MM.1S (cell line): Measurements from ENCODE around the gene FGGY.

Experiments used
- DNase-seq: peaks from one replicate; pipeline ENCODE4 v3.0.0-alpha.2; 2015
- H2AFZ ChIP-seq: fragments of 300-600 bp; sonication (generic); 2 replicates; pipeline ENCODE4 v1.6.0; 2016; ENCODE audit warnings: antibody characterized with exemption, low read length
- H3F3A ChIP-seq: fragments of 300-600 bp; sonication (generic); 2 replicates; pipeline ENCODE4 v1.6.1; 2016; ENCODE audit warnings: mild to moderate bottlenecking, antibody characterized with exemption, low read length, moderate library complexity, mixed read lengths; ENCODE audit not compliant: insufficient read depth
- H3K27ac ChIP-seq: fragments of 300-600 bp; sonication (generic); 2 replicates; pipeline ENCODE4 v1.5.1; 2016; ENCODE audit warnings: mild to moderate bottlenecking, low read length
- H3K27me3 ChIP-seq: fragments of 300-600 bp; sonication (generic); replicated peaks from 2 replicates; pipeline ENCODE4 v1.6.0; 2016; ENCODE audit warnings: low read length; ENCODE audit not compliant: insufficient read depth
- H3K36me3 ChIP-seq: fragments of 300-600 bp; sonication (generic); replicated peaks from 2 replicates; pipeline ENCODE4 v1.6.1; 2016; ENCODE audit warnings: mild to moderate bottlenecking, low read length, mixed read lengths; ENCODE audit not compliant: insufficient read depth
- H3K4me1 ChIP-seq: fragments of 300-600 bp; sonication (generic); 2 replicates; pipeline ENCODE4 v1.6.1; 2016; ENCODE audit warnings: low read length, mixed read lengths
- H3K4me2 ChIP-seq: fragments of 300-600 bp; sonication (generic); 2 replicates; pipeline ENCODE4 v1.6.0; 2016; ENCODE audit warnings: low read depth, low read length
- H3K4me3 ChIP-seq: fragments of 300-600 bp; sonication (generic); 2 replicates; pipeline ENCODE4 v1.5.1; 2016; ENCODE audit warnings: low read length, mixed read lengths
- H3K79me2 ChIP-seq: fragments of 300-600 bp; sonication (generic); 2 replicates; pipeline ENCODE4 v1.6.1; 2016; ENCODE audit warnings: mixed run types, low read length, mixed read lengths
- H3K9ac ChIP-seq: fragments of 300-600 bp; sonication (generic); 2 replicates; pipeline ENCODE4 v1.6.1; 2016; ENCODE audit warnings: low read length, mixed read lengths
- H3K9me2 ChIP-seq: fragments of 300-600 bp; sonication (generic); replicated peaks from 2 replicates; pipeline ENCODE4 v1.6.1; 2016; ENCODE audit warnings: mild to moderate bottlenecking, low read length, mixed read lengths; ENCODE audit not compliant: insufficient read depth
- H3K9me3 ChIP-seq: fragments of 300-600 bp; sonication (generic); replicated peaks from 2 replicates; pipeline ENCODE4 v1.6.1; 2016; ENCODE audit warnings: mild to moderate bottlenecking, low read length, mixed read lengths; ENCODE audit not compliant: insufficient read depth
- H4K20me1 ChIP-seq: fragments of 300-600 bp; sonication (generic); 2 replicates; pipeline ENCODE4 v1.6.1; 2016; ENCODE audit warnings: mild to moderate bottlenecking, low read length, moderate library complexity, mixed read lengths; ENCODE audit not compliant: insufficient read depth
- EZH2 ChIP-seq: fragments of 300-600 bp; sonication (generic); optimal IDR thresholded peaks from 2 replicates; pipeline ENCODE3; 2017; ENCODE audit warnings: low read depth, mild to moderate bottlenecking, antibody characterized with exemption, low read length, mixed read lengths
- EZH2phosphoT487 ChIP-seq: fragments of 300-600 bp; sonication (generic); IDR thresholded peaks from 2 replicates; pipeline ENCODE4 v1.6.1; 2018; ENCODE audit warnings: antibody characterized with exemption, low read length
- TF ChIP-seq, protein P1 (sequence below): fragments of 300-600 bp; sonication (generic); IDR thresholded peaks from 2 replicates; pipeline ENCODE4 v1.5.1; 2016; ENCODE audit warnings: antibody characterized with exemption, low read length, mixed read lengths

Gene FGGY

DNA sequence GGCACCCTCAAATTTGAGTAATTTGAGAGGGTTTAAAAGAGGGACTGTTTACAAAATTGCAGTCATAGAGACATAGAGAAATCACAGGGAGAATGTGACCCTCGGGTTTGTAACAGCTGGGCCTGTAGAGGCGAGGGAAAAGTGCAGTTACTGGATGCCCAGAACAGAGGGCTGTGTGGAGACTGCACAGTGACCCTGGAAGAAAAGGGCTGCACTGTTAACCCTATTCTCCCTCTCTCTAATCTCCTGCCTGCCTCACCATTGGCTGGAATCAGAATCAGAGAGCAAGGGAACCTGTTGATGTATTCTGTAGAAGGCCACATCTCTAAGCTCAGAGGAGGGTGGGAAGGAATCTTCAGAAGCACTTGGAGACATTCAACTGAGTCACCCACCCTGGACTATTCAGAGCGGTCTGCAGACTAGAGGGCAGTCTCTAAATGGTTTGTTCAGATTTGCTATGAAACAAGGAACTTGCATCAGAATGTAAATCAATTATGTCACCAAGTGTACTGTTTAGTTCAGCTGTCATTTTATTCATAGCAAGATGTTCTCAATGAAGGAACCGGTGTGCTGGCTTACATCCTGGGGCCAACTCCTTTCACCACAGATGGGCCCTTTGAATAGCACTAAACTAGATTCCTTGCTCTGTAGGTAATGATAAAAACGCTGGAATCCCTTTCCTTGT is 385.6 kb downstream of the FGGY start:
- no peak for TF ChIP-seq EZH2
- Histone ChIP-seq H3K9ac (no peak overlapping the region), H3K9me3 (no peaks in the 10 kb centered on the region), H3K4me1 (no peaks in the 10 kb centered on the region), H3K36me3 (no peaks in the 10 kb centered on the region), H2AFZ (no peak overlapping the region), H4K20me1 (no peaks in the 10 kb centered on the region), H3K4me3 (no peak overlapping the region), H3K79me2 (no peaks in the 10 kb centered on the region), H3K27me3 (no peaks in the 10 kb centered on the region), H3F3A (no peaks in the 10 kb centered on the region), H3K27ac (no peak overlapping the region), H3K4me2 (no peak overlapping the region), H3K9me2 (no peaks in the 10 kb centered on the region)
- no peak for DNase-seq

DNA sequence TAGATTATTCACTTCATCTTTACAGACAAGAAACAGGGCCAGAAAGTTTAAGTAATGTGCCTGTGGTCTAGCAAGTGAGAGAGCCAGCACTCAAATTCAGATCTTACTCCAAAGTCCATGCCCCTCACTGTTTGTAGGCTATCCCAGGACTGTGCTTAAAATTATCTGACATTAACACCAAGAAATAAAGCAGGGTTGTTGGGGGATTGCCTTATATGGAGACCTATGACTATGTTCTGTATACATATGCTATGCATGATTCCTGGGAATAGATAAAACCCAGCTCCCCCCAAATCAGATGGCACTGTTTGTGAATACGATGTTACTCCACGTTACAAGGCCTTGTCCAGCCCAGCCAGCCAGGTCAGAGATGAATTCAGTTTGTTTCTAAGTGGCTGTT is 386.3 kb downstream of the FGGY start:
- no peaks in the 10 kb centered on the region for H4K20me1 ChIP-seq
- no peak for DNase-seq
- H3K9me3 ChIP-seq: no peaks in the 10 kb centered on the region
- H3K27me3 ChIP-seq: no peaks in the 10 kb centered on the region
- H3K9me2 ChIP-seq: no peaks in the 10 kb centered on the region
- no peaks in the 10 kb centered on the region for H3K79me2 ChIP-seq
- no peaks in the 10 kb centered on the region for H3F3A ChIP-seq
- no peak overlapping the region for H3K4me3 ChIP-seq
- H3K4me1 ChIP-seq: no peaks in the 10 kb centered on the region
- TF ChIP-seq EZH2phosphoT487: no peak
- TF ChIP-seq EZH2: no peak
- TF ChIP-seq, protein P1, sequence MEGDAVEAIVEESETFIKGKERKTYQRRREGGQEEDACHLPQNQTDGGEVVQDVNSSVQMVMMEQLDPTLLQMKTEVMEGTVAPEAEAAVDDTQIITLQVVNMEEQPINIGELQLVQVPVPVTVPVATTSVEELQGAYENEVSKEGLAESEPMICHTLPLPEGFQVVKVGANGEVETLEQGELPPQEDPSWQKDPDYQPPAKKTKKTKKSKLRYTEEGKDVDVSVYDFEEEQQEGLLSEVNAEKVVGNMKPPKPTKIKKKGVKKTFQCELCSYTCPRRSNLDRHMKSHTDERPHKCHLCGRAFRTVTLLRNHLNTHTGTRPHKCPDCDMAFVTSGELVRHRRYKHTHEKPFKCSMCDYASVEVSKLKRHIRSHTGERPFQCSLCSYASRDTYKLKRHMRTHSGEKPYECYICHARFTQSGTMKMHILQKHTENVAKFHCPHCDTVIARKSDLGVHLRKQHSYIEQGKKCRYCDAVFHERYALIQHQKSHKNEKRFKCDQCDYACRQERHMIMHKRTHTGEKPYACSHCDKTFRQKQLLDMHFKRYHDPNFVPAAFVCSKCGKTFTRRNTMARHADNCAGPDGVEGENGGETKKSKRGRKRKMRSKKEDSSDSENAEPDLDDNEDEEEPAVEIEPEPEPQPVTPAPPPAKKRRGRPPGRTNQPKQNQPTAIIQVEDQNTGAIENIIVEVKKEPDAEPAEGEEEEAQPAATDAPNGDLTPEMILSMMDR: no peak
- no peak overlapping the region for H2AFZ ChIP-seq
- H3K36me3 ChIP-seq: no peaks in the 10 kb centered on the region
- H3K27ac ChIP-seq: no peak overlapping the region
- H3K4me2 ChIP-seq: no peak overlapping the region
- no peak overlapping the region for H3K9ac ChIP-seq

DNA sequence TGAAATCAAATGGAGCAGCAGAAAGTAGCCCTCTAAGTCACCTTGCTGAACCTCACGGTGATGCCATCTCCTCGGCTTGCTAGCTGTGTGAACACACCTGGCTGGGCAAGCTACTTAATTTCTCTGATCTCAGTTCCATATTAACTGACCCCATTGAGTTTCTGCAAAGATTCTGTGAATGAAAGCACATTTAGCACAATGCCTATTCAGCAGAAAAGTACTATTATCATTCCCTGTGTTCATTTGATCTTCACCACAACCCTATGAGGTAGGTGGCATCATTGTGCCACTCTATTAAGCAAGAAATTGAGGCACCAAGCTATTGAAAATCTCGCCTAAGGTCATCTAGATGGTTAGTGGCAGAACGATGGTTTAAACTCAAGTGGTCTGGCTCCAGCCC is 387.8 kb downstream of the FGGY start:
- no peak overlapping the region for H3K9ac ChIP-seq
- H3K27me3 ChIP-seq: no peaks in the 10 kb centered on the region
- no peaks in the 10 kb centered on the region for H3K36me3 ChIP-seq
- no peak overlapping the region for H3K4me3 ChIP-seq
- H3K9me2 ChIP-seq: no peaks in the 10 kb centered on the region
- no peaks in the 10 kb centered on the region for H3K9me3 ChIP-seq
- no peak for TF ChIP-seq EZH2
- TF ChIP-seq, protein P1: no peak
- no peak for TF ChIP-seq EZH2phosphoT487
- no peaks in the 10 kb centered on the region for H4K20me1 ChIP-seq
- H3K4me1 ChIP-seq: no peaks in the 10 kb centered on the region
- no peaks in the 10 kb centered on the region for H3K79me2 ChIP-seq
- H2AFZ ChIP-seq: no peak overlapping the region
- H3F3A ChIP-seq: no peaks in the 10 kb centered on the region
- no peak for DNase-seq
- H3K27ac ChIP-seq: no peak overlapping the region
- H3K4me2 ChIP-seq: no peak overlapping the region

DNA sequence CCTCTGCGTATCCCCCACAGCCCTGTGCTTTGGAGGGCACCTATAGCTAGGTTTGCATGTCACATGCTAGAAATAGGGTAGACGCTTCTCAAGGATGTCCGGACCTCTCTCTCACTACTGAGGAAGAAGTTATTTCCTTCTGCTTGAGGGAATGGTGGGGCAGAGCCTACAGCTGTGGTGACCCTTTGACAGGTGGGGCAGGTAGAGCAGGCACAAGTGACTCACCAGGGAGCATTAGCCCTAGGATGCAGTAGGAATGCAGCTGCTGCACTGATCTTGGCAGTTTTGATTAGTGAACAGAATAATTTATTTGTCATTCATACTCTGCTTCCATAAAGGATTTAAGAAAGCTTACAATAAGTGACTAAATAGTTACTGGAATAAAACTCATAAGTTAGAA is 388.2 kb downstream of the FGGY start:
- no peak for DNase-seq
- Histone ChIP-seq H3F3A (no peaks in the 10 kb centered on the region), H3K9me2 (no peaks in the 10 kb centered on the region), H3K36me3 (no peaks in the 10 kb centered on the region), H3K4me3 (no peak overlapping the region), H4K20me1 (no peaks in the 10 kb centered on the region), H3K27ac (no peak overlapping the region), H2AFZ (no peak overlapping the region), H3K4me1 (no peaks in the 10 kb centered on the region), H3K9ac (no peak overlapping the region), H3K27me3 (no peaks in the 10 kb centered on the region), H3K4me2 (no peak overlapping the region), H3K79me2 (no peaks in the 10 kb centered on the region), H3K9me3 (no peaks in the 10 kb centered on the region)
- TF ChIP-seq EZH2 (no peak), EZH2phosphoT487 (no peak)
- TF ChIP-seq, protein P1: no peak
